ENCODE measurements around the gene DISC1.

Gene DISC1

DNA sequence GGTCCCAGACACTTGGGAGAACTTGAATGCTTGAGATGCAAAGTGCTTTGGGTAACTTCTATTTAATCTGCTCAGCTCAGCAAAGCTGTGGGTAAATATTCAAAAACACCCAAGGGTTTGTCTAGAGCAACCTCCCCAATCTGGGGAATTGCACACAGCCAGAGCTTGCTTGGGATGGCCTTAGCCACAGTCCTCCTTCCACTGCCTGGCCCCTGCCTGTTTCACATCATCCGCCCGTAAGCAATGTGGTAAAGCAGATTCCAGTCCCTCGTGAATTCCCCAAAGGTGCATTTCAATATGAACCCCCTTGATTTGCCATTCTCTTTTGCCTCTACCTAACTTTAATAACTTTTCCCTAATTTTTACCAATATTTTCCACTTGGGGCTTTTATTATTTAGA, 418.1 kb downstream of the DISC1 start:
- H3K27ac ChIP-seq (ENCODE audit: poor library complexity, severe bottlenecking), result no peak overlapping the region

DNA sequence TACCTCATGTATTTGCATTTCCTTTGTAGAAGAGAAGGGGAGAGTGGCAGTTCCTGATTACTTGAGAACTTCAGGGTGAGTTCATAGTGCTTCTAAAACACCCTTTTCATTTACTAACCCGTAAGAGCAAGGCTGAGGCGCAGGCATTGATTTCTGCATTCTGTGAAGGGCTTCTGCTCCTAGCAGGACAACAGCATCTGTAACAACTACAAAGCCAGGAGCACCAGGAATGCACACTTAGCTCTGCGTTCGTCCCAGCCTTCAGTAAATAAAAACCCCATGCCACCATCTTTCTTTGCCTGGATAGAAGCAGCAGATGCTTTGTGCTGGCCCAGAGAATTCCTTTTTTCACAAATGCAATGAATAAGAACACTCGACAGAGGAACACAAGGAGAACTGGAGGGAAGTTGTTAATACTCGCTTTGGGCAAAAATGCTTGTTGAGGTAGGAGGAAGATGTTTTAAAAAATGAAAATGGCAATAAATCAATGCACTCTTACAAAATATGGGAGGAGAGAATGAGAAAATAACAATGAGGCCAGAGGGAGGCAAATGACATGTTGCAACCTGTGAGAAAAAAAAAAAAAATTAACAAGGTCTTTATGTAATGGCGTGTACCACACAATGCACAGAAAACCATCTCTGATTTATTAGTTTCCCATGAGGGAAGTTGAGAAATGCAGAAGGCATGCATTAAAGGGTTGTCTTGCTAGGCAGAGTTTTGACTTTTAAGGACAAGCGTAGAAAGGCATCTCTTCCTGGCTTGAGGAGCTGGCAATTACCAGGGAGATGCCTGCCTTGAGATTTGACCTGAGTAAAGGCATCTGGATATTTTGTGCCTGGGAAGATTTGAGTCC, 418.8 kb downstream of the DISC1 start:
- ATAC-seq (ENCODE audit: low read depth) (no peak), DNase-seq (ENCODE audit: low spot score) (no peak)
- H3K4me3 ChIP-seq (ENCODE audit: severe bottlenecking), result no peak overlapping the region
- H3K9me3 ChIP-seq (ENCODE audit: severe bottlenecking), result no peaks in the 10 kb centered on the region
- H3K36me3 ChIP-seq (ENCODE audit: low read depth), result no peaks in the 10 kb centered on the region
- no peak overlapping the region for H3K27ac ChIP-seq (ENCODE audit: poor library complexity, severe bottlenecking)
- TF ChIP-seq, protein P1, sequence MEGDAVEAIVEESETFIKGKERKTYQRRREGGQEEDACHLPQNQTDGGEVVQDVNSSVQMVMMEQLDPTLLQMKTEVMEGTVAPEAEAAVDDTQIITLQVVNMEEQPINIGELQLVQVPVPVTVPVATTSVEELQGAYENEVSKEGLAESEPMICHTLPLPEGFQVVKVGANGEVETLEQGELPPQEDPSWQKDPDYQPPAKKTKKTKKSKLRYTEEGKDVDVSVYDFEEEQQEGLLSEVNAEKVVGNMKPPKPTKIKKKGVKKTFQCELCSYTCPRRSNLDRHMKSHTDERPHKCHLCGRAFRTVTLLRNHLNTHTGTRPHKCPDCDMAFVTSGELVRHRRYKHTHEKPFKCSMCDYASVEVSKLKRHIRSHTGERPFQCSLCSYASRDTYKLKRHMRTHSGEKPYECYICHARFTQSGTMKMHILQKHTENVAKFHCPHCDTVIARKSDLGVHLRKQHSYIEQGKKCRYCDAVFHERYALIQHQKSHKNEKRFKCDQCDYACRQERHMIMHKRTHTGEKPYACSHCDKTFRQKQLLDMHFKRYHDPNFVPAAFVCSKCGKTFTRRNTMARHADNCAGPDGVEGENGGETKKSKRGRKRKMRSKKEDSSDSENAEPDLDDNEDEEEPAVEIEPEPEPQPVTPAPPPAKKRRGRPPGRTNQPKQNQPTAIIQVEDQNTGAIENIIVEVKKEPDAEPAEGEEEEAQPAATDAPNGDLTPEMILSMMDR (IDR thresholded peaks at IDR 0.05; ENCODE audit: poor library complexity, severe bottlenecking), result no peak
- H3K4me1 ChIP-seq (ENCODE audit: insufficient read depth, poor library complexity, severe bottlenecking), result no peaks in the 10 kb centered on the region
- H3K27me3 ChIP-seq (ENCODE audit: insufficient read depth, poor library complexity, severe bottlenecking), result no peaks in the 10 kb centered on the region

More for the DNA sequence above, 418.1 kb downstream of the DISC1 start:
- DNase-seq (ENCODE audit: low spot score), result no peak
- H3K4me1 ChIP-seq (ENCODE audit: insufficient read depth, poor library complexity, severe bottlenecking), result no peaks in the 10 kb centered on the region
- H3K4me3 ChIP-seq (ENCODE audit: severe bottlenecking), result no peak overlapping the region
- H3K9me3 ChIP-seq (ENCODE audit: severe bottlenecking), result no peaks in the 10 kb centered on the region
- H3K36me3 ChIP-seq (ENCODE audit: low read depth), result no peaks in the 10 kb centered on the region
- H3K27me3 ChIP-seq (ENCODE audit: insufficient read depth, poor library complexity, severe bottlenecking), result no peaks in the 10 kb centered on the region
- TF ChIP-seq, protein P1 (IDR thresholded peaks at IDR 0.05; ENCODE audit: poor library complexity, severe bottlenecking), result no peak
- ATAC-seq (ENCODE audit: low read depth), result no peak

DNA sequence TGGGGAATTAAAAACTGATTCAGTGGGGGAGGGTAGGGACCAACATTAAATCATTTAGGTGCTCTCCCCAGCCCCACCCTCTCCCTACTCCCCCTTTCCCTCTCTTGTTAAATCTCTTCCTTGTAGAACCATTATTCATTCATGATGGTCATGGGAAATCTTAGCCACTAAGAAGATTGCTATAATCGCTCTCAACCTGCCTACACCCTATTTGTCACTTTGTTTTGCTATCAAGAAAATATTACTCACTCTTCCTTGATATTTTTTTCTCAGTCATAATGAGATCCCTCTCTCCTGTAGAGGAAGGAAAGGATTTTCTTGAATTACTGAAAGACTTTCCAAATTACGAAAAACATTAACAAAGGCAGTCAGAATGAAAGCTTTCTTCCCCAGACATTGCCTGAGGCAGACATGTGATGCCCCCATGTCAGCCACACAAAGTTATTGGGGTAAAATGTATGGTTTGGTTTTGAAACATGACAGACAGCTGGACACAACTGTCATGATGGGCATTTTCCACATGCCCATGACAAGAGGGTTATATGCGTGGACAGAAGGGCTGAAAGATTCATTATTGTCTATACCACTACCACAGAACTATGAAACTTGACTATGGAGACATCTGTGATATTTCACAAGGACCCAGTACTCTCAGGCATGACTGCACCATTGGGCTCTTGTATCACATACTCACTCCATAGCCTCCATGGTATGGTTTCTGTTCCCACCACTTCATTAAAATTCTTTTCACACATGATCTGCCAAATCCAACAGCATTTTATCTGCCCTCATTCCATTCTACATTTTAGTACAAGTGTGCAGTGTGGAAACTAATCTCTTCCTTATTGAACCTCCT, 420.1 kb downstream of the DISC1 start:
- TF ChIP-seq, protein P1 (IDR thresholded peaks at IDR 0.05; ENCODE audit: poor library complexity, severe bottlenecking), result no peak
- no peak for ATAC-seq (ENCODE audit: low read depth)
- Histone ChIP-seq H3K9me3 (ENCODE audit: severe bottlenecking) (no peaks in the 10 kb centered on the region), H3K27me3 (ENCODE audit: insufficient read depth, poor library complexity, severe bottlenecking) (no peaks in the 10 kb centered on the region), H3K4me1 (ENCODE audit: insufficient read depth, poor library complexity, severe bottlenecking) (no peaks in the 10 kb centered on the region), H3K27ac (ENCODE audit: poor library complexity, severe bottlenecking) (no peak overlapping the region), H3K36me3 (ENCODE audit: low read depth) (no peaks in the 10 kb centered on the region), H3K4me3 (ENCODE audit: severe bottlenecking) (no peak overlapping the region)
- DNase-seq (ENCODE audit: low spot score), result no peak

DNA sequence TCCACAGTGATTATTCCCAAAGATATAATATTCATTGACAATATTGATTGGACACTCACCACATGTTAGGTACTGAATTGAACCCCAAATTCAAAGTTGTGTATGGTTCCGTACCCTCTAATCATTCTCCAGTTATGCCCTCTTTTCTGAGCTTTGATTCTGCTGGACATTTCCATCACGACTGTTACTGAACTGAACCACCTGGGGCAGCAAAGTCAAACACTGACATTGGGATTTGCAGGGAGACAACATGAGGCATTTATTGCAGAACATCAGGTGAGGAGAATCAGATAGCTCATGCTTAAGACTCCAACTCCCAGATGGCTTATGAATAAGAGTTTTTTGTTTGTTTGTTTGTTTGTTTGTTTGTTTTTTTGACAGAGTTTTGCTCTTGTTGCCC, 420.9 kb downstream of the DISC1 start:
- no peaks in the 10 kb centered on the region for H3K36me3 ChIP-seq (ENCODE audit: low read depth)
- H3K9me3 ChIP-seq (ENCODE audit: severe bottlenecking), result no peaks in the 10 kb centered on the region
- TF ChIP-seq, protein P1 (IDR thresholded peaks at IDR 0.05; ENCODE audit: poor library complexity, severe bottlenecking), result no peak
- DNase-seq (ENCODE audit: low spot score) (no peak), ATAC-seq (ENCODE audit: low read depth) (no peak)
- no peak overlapping the region for H3K27ac ChIP-seq (ENCODE audit: poor library complexity, severe bottlenecking)
- no peak overlapping the region for H3K4me3 ChIP-seq (ENCODE audit: severe bottlenecking)
- H3K27me3 ChIP-seq (ENCODE audit: insufficient read depth, poor library complexity, severe bottlenecking), result no peaks in the 10 kb centered on the region
- no peaks in the 10 kb centered on the region for H3K4me1 ChIP-seq (ENCODE audit: insufficient read depth, poor library complexity, severe bottlenecking)

All from RWPE2 (cell line).